Spleen (tissue), 7 donors: ENCODE data around the gene NTN4.

Source experiments
- POLR2A ChIP-seq, 3 donors: fragments of 450-650 bp; IDR thresholded peaks; one replicate each; pipeline ENCODE4 v1.5.1; 2017; ENCODE audit warnings: antibody characterized with exemption in 3 of 3, mild to moderate bottlenecking in 1 of 3
- TF ChIP-seq, protein P1 (sequence below), 11 experiments: fragments of 200-600 bp in 7 of 11; fragments of 450-650 bp in 4 of 11; sonication (generic) in 4 of 11; IDR thresholded peaks in 8 of 11; conservative IDR thresholded peaks in 3 of 11; 1 replicate in 7 of 11; 2 replicates in 4 of 11; pipeline versions ENCODE4 v1.4.0 to v1.8.0; 2016 to 2021; ENCODE audit warnings: antibody characterized with exemption in 11 of 11, inconsistent platforms in 4 of 11, mild to moderate bottlenecking in 1 of 11
- donor health status: DM: no; HTN: no; CAD: no; lungs with moderate emphysema.
- donor health status: DM: no; HTN: no; CAD: no.
- donor health status: DM: no; HTN: no; CAD: no.

- TF ChIP-seq, protein P1, sequence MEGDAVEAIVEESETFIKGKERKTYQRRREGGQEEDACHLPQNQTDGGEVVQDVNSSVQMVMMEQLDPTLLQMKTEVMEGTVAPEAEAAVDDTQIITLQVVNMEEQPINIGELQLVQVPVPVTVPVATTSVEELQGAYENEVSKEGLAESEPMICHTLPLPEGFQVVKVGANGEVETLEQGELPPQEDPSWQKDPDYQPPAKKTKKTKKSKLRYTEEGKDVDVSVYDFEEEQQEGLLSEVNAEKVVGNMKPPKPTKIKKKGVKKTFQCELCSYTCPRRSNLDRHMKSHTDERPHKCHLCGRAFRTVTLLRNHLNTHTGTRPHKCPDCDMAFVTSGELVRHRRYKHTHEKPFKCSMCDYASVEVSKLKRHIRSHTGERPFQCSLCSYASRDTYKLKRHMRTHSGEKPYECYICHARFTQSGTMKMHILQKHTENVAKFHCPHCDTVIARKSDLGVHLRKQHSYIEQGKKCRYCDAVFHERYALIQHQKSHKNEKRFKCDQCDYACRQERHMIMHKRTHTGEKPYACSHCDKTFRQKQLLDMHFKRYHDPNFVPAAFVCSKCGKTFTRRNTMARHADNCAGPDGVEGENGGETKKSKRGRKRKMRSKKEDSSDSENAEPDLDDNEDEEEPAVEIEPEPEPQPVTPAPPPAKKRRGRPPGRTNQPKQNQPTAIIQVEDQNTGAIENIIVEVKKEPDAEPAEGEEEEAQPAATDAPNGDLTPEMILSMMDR (IDR thresholded peaks at IDR 0.05 in 8 of 11, conservative IDR thresholded peaks at IDR 0.05 in 3 of 11), result no peak
- TF ChIP-seq POLR2A (IDR thresholded peaks at IDR 0.05), result no peak
Observed at GRCh38 chr12:95715177-95715576, 75.4 kb downstream of the NTN4 start.
